Measurements from ENCODE around the gene CPSF7.
A peak's percentile ranks its signal among the peaks of the same experiment; 100 is the strongest.
"Not testable (repeated sequence)": the region's sequence is repeated elsewhere in the genome, so short reads cannot be mapped to it uniquely, and the experiment has no call there.

CPSF7 gene

GRCh38 chr11:61445516-61445915 is 15.7 kb upstream of the CPSF7 start:
- H3K9ac ChIP-seq (ENCODE audit: low read length in 5 of 5): no peak overlapping the region
- H3K4me3 ChIP-seq (ENCODE audit: low read depth in 1 of 5, low read length in 5 of 5): no peak overlapping the region
- no peaks in the 10 kb centered on the region for H3K27me3 ChIP-seq (ENCODE audit: control insufficient read depth in 5 of 5, insufficient read depth in 4 of 5, low read length in 5 of 5)
- H3K4me1 ChIP-seq (ENCODE audit: control insufficient read depth in 5 of 5, insufficient read depth in 5 of 5, low read length in 5 of 5): peaks cover 0 to 30% (median 23%) of the 10 kb centered on the region in 5 donors
- no peaks in the 10 kb centered on the region for H3K9me3 ChIP-seq (ENCODE audit: control insufficient read depth in 5 of 5, low read length in 5 of 5)
- H3K27ac ChIP-seq (ENCODE audit: low read depth, low read length): peak overlapping the region; percentile 48
- H3K36me3 ChIP-seq (ENCODE audit: control insufficient read depth in 5 of 5, insufficient read depth in 5 of 5, low read length in 5 of 5): peaks cover 11 to 66% (median 44%) of the 10 kb centered on the region in 5 donors

DNA sequence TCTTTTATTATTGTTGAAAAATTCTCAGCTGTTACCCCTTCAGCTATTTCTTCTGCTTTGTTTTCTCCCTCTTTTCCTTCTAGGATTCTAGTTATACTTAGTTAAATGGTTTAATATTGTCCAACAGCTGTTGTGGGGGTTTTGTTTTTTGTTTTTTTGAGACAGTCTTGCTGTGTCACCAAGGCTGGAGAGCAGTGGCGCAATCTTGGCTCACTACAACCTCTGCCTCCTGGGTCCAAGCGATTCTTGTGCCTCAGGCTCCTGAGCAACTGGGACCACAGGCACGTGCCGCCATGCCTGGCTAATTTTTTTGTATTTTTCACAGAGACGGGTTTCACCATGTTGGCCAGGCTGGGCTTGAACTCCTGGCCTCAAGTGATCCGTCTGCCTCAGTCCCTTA is 12.8 kb upstream of the CPSF7 start:
- Histone ChIP-seq H3K4me1 (ENCODE audit: control insufficient read depth in 5 of 5, insufficient read depth in 5 of 5, low read length in 5 of 5) (peaks cover 0 to 30% (median 23%) of the 10 kb centered on the region in 5 donors), H3K27ac (ENCODE audit: low read depth, low read length) (no peak overlapping the region), H3K36me3 (ENCODE audit: control insufficient read depth in 5 of 5, insufficient read depth in 5 of 5, low read length in 5 of 5) (peaks cover 21 to 70% (median 53%) of the 10 kb centered on the region in 5 donors), H3K4me3 (ENCODE audit: low read depth in 1 of 5, low read length in 5 of 5) (no peak overlapping the region), H3K9me3 (ENCODE audit: control insufficient read depth in 5 of 5, low read length in 5 of 5) (no peaks in the 10 kb centered on the region), H3K9ac (ENCODE audit: low read length in 5 of 5) (no peak overlapping the region), H3K27me3 (ENCODE audit: control insufficient read depth in 5 of 5, insufficient read depth in 4 of 5, low read length in 5 of 5) (no peaks in the 10 kb centered on the region)

DNA sequence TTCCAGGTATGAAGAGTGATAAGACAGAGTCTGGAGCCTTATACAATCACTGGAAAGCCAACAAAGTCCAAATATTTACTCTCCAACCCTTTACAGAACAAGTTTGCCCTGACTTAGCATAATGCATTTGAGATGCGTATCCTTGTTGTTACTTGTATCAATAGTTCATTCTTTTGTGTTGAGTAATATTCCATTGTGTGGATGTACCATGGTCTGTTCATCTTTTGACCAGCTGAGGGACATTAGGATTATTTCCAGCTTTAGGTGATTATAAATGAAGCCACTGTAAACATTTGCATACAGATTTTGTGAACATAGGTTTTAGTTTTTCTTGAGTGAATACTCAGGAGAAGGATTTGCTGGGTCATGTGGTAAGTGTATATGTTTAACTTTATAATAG is 9.8 kb upstream of the CPSF7 start:
- H3K9me3 ChIP-seq (ENCODE audit: control insufficient read depth in 5 of 5, low read length in 5 of 5): no peaks in the 10 kb centered on the region
- no peak overlapping the region for H3K9ac ChIP-seq (ENCODE audit: low read length in 5 of 5)
- H3K36me3 ChIP-seq (ENCODE audit: control insufficient read depth in 5 of 5, insufficient read depth in 5 of 5, low read length in 5 of 5): peaks cover 15 to 54% (median 38%) of the 10 kb centered on the region in 5 donors

GRCh38 chr11:61437496-61437895 is 7.7 kb upstream of the CPSF7 start:
- no peaks in the 10 kb centered on the region for H3K9me3 ChIP-seq (ENCODE audit: control insufficient read depth in 5 of 5, low read length in 5 of 5)
- peaks cover 0 to 8% (median 7%) of the 10 kb centered on the region in 5 donors for H3K4me1 ChIP-seq (ENCODE audit: control insufficient read depth in 5 of 5, insufficient read depth in 5 of 5, low read length in 5 of 5)
- no peak overlapping the region for H3K27ac ChIP-seq (ENCODE audit: low read depth, low read length)
- no peaks in the 10 kb centered on the region for H3K27me3 ChIP-seq (ENCODE audit: control insufficient read depth in 5 of 5, insufficient read depth in 4 of 5, low read length in 5 of 5)
- H3K4me3 ChIP-seq (ENCODE audit: low read depth in 1 of 5, low read length in 5 of 5): no peak overlapping the region
- peaks cover 15 to 53% (median 35%) of the 10 kb centered on the region in 5 donors for H3K36me3 ChIP-seq (ENCODE audit: control insufficient read depth in 5 of 5, insufficient read depth in 5 of 5, low read length in 5 of 5)
- H3K9ac ChIP-seq (ENCODE audit: low read length in 5 of 5): no peak overlapping the region

More for the DNA sequence above, 9.8 kb upstream of the CPSF7 start:
- H3K4me3 ChIP-seq (ENCODE audit: low read depth in 1 of 5, low read length in 5 of 5): no peak overlapping the region
- H3K4me1 ChIP-seq (ENCODE audit: control insufficient read depth in 5 of 5, insufficient read depth in 5 of 5, low read length in 5 of 5): peaks cover 0 to 18% (median 10%) of the 10 kb centered on the region in 5 donors
- no peaks in the 10 kb centered on the region for H3K27me3 ChIP-seq (ENCODE audit: control insufficient read depth in 5 of 5, insufficient read depth in 4 of 5, low read length in 5 of 5)
- H3K27ac ChIP-seq (ENCODE audit: low read depth, low read length): no peak overlapping the region

GRCh38 chr11:61430839-61431238 is 1.1 kb upstream of the CPSF7 start:
- Histone ChIP-seq H3K4me3 (ENCODE audit: low read depth in 1 of 5, low read length in 5 of 5) (peak overlapping the region; percentile 85 to 99 (median 96)), H3K36me3 (ENCODE audit: control insufficient read depth in 5 of 5, insufficient read depth in 5 of 5, low read length in 5 of 5) (peaks cover 13 to 33% (median 22%) of the 10 kb centered on the region in 5 donors), H3K4me1 (ENCODE audit: control insufficient read depth in 5 of 5, insufficient read depth in 5 of 5, low read length in 5 of 5) (peaks cover 3 to 35% (median 27%) of the 10 kb centered on the region in 5 donors), H3K27ac (ENCODE audit: low read depth, low read length) (peak overlapping the region; percentile 97), H3K9ac (ENCODE audit: low read length in 5 of 5) (peak overlapping the region in 3 of 5 donors; percentile 97 to 99 (median 99))
- H3K9me3 ChIP-seq (ENCODE audit: control insufficient read depth in 5 of 5, low read length in 5 of 5); H3K27me3 ChIP-seq (ENCODE audit: control insufficient read depth in 5 of 5, insufficient read depth in 4 of 5, low read length in 5 of 5): not testable (repeated sequence)

DNA sequence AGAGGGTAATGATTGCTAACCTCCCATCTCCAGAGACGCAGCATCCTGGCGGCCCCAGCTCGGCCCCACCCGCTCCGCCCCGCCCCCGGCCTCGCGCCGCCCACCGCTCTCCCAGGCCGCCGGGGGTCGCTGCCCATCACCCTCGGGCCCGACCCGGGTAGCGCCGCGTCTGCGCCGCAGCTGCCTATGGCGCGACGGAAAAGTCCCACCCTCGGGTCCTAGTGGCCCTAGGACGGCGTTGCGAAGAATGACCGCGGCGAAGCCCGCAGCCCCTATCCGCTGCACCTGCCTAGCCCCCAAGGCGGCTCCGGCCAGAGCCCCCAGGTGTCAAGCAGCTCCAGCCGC is 457 bp downstream of the CPSF7 start:
- H3K27ac ChIP-seq (ENCODE audit: low read depth, low read length): peak overlapping the region; percentile 97
- H3K9ac ChIP-seq (ENCODE audit: low read length in 5 of 5): peak overlapping the region; percentile 84 to 99 (median 99)
- H3K36me3 ChIP-seq (ENCODE audit: control insufficient read depth in 5 of 5, insufficient read depth in 5 of 5, low read length in 5 of 5): peaks cover 25 to 49% (median 35%) of the 10 kb centered on the region in 5 donors
- no peaks in the 10 kb centered on the region for H3K27me3 ChIP-seq (ENCODE audit: control insufficient read depth in 5 of 5, insufficient read depth in 4 of 5, low read length in 5 of 5)
- peak overlapping the region; percentile 84 to 96 (median 86) for H3K4me3 ChIP-seq (ENCODE audit: low read depth in 1 of 5, low read length in 5 of 5)
- H3K9me3 ChIP-seq (ENCODE audit: control insufficient read depth in 5 of 5, low read length in 5 of 5): no peaks in the 10 kb centered on the region
- peaks cover 3 to 30% (median 20%) of the 10 kb centered on the region in 5 donors for H3K4me1 ChIP-seq (ENCODE audit: control insufficient read depth in 5 of 5, insufficient read depth in 5 of 5, low read length in 5 of 5)

DNA sequence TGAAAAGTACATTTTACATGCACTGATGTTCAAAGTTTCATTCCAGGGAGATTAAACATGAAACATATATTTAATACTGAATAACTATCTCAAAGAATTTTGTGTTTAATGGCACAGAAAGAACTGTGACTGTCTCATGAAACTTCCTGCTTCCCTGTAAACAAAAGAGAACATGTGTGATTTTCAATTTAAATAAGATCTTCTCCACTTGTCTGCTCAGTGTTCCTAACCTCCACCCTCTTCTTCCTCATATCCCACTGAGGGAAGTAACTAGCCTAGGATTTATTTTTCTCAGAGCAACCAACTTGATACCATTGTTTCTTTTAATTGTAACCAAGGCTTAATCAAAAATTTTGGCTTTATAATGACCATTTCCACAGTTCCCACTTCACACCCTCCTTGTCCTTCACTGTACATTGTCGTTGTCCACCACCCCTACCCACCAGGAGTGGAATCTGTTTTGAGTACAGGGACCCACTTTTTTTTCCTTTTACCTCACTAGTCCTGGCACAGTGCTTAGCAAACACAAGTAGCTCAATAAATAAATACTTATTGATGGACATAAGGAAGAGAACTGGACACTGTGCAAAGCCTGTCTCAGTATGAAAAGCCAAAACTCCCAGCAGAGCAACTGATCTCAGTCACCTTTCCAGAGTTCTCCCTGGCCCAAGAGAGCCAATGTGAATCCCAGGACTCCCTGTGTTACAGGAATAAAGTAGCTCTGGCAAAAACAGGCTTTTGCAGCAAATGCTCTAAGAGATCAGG is 4.2 kb downstream of the CPSF7 start:
- peak overlapping the region in 3 of 5 donors; percentile 39 to 54 (median 47) for H3K9ac ChIP-seq (ENCODE audit: low read length in 5 of 5)
- no peak overlapping the region for H3K27ac ChIP-seq (ENCODE audit: low read depth, low read length)
- H3K4me1 ChIP-seq (ENCODE audit: control insufficient read depth in 5 of 5, insufficient read depth in 5 of 5, low read length in 5 of 5): peaks cover 3 to 22% (median 14%) of the 10 kb centered on the region in 5 donors

DNA sequence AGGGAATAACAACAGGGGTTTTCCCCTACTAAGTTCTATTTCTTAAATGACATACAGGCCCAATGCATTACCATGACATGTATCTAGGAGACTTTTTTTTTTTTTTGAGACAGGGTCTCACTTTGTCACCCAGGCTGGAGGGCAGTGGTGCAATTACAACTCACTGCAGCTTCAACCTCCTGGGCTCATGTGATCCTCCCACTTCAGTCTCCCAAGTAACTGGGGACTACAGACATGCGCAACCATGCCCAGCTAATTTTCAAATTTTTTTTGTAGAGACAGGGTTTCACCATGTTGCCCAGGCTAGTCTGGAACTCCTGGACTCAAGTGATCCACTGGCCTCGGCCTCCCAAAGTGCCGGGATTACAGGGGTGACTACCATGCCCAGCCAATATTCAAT is 7.5 kb downstream of the CPSF7 start:
- no peak overlapping the region for H3K9ac ChIP-seq (ENCODE audit: low read length in 5 of 5)
- no peak overlapping the region for H3K27ac ChIP-seq (ENCODE audit: low read depth, low read length)
- H3K4me1 ChIP-seq (ENCODE audit: control insufficient read depth in 5 of 5, insufficient read depth in 5 of 5, low read length in 5 of 5): peaks cover 0 to 13% (median 9%) of the 10 kb centered on the region in 5 donors
- no peak overlapping the region for H3K4me3 ChIP-seq (ENCODE audit: low read depth in 1 of 5, low read length in 5 of 5)
- no peaks in the 10 kb centered on the region for H3K9me3 ChIP-seq (ENCODE audit: control insufficient read depth in 5 of 5, low read length in 5 of 5)
- H3K27me3 ChIP-seq (ENCODE audit: control insufficient read depth in 5 of 5, insufficient read depth in 4 of 5, low read length in 5 of 5): no peaks in the 10 kb centered on the region
- H3K36me3 ChIP-seq (ENCODE audit: control insufficient read depth in 5 of 5, insufficient read depth in 5 of 5, low read length in 5 of 5): peaks cover 49 to 88% (median 79%) of the 10 kb centered on the region in 5 donors

More for the DNA sequence above, 4.2 kb downstream of the CPSF7 start:
- Histone ChIP-seq H3K4me3 (ENCODE audit: low read depth in 1 of 5, low read length in 5 of 5) (no peak overlapping the region), H3K9me3 (ENCODE audit: control insufficient read depth in 5 of 5, low read length in 5 of 5) (no peaks in the 10 kb centered on the region), H3K27me3 (ENCODE audit: control insufficient read depth in 5 of 5, insufficient read depth in 4 of 5, low read length in 5 of 5) (no peaks in the 10 kb centered on the region), H3K36me3 (ENCODE audit: control insufficient read depth in 5 of 5, insufficient read depth in 5 of 5, low read length in 5 of 5) (peaks cover 42 to 70% (median 60%) of the 10 kb centered on the region in 5 donors)

- Histone ChIP-seq H3K4me1 (ENCODE audit: control insufficient read depth in 5 of 5, insufficient read depth in 5 of 5, low read length in 5 of 5) (peaks cover 0 to 14% (median 9%) of the 10 kb centered on the region in 5 donors), H3K9me3 (ENCODE audit: control insufficient read depth in 5 of 5, low read length in 5 of 5) (no peaks in the 10 kb centered on the region), H3K4me3 (ENCODE audit: low read depth in 1 of 5, low read length in 5 of 5) (no peak overlapping the region), H3K36me3 (ENCODE audit: control insufficient read depth in 5 of 5, insufficient read depth in 5 of 5, low read length in 5 of 5) (peaks cover 43 to 90% (median 83%) of the 10 kb centered on the region in 5 donors), H3K27ac (ENCODE audit: low read depth, low read length) (peak overlapping the region; percentile 11), H3K9ac (ENCODE audit: low read length in 5 of 5) (peak overlapping the region in 4 of 5 donors; percentile 5 to 42 (median 14)), H3K27me3 (ENCODE audit: control insufficient read depth in 5 of 5, insufficient read depth in 4 of 5, low read length in 5 of 5) (no peaks in the 10 kb centered on the region)
These were observed 11.6 kb downstream of the CPSF7 start for GRCh38 chr11:61418136-61418535.

DNA sequence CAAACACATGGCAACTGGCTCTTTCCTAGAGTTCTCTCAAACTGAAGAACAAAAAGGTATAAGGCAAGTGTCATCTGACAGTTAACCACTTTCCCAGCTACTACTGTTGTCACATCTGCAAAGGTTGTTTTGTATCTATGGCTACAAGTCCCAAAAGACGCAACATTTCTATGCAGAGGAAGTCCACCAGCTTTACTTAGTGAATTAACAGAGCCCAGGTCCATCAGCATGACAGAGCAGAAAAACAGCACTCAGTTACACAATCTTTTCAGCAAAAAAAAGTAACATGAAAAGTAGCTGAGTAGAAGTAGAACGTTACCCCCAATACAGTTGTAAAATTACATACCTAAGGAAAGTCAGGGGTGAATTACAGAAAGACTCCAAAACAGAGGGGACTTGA is 12.1 kb downstream of the CPSF7 start:
- Histone ChIP-seq H3K27me3 (ENCODE audit: control insufficient read depth in 5 of 5, insufficient read depth in 4 of 5, low read length in 5 of 5) (no peaks in the 10 kb centered on the region), H3K9me3 (ENCODE audit: control insufficient read depth in 5 of 5, low read length in 5 of 5) (no peaks in the 10 kb centered on the region), H3K9ac (ENCODE audit: low read length in 5 of 5) (peak overlapping the region in 2 of 5 donors; percentile 5 to 7), H3K36me3 (ENCODE audit: control insufficient read depth in 5 of 5, insufficient read depth in 5 of 5, low read length in 5 of 5) (peaks cover 43 to 95% (median 88%) of the 10 kb centered on the region in 5 donors), H3K4me1 (ENCODE audit: control insufficient read depth in 5 of 5, insufficient read depth in 5 of 5, low read length in 5 of 5) (peaks cover 0 to 14% (median 9%) of the 10 kb centered on the region in 5 donors), H3K27ac (ENCODE audit: low read depth, low read length) (peak overlapping the region; percentile 11), H3K4me3 (ENCODE audit: low read depth in 1 of 5, low read length in 5 of 5) (no peak overlapping the region)
